CD4-positive, alpha-beta T cell treated with Interleukin-6 at 100 ng/mL for 8 hours (primary cell): ENCODE measurements around the gene SLAMF9.
A peak's percentile ranks its signal among the peaks of the same experiment; 100 is the strongest.
"Not testable (repeated sequence)": the region's sequence is repeated elsewhere in the genome, so short reads cannot be mapped to it uniquely, and the experiment has no call there.

Experiments used
- DNase-seq: peaks from one replicate; pipeline ENCODE4 v3.0.0-alpha.2; 2020; ENCODE audit warnings: mixed read lengths, low spot score

The SLAMF9 gene

DNA sequence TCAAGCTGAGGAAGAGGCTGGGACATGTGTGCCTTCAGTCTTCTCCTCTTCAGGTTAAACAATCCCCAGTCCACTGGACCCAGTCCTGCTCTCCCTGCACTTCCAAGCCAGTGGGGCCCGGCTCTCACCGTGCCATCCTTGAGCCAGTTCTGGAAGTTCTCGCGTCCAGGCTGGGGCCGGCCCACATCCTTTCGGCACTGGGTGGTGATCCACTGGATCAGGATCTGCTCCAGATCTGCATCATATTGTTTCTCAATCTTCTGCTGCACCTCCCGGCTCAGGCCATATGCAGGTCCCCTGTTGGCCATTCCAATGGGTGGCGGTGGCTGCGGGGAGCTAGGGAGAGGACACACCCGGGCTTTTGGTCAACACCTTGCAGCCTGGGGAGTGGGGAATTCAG lies 33.8 kb downstream of the SLAMF9 start:
- DNase-seq, result no peak

DNA sequence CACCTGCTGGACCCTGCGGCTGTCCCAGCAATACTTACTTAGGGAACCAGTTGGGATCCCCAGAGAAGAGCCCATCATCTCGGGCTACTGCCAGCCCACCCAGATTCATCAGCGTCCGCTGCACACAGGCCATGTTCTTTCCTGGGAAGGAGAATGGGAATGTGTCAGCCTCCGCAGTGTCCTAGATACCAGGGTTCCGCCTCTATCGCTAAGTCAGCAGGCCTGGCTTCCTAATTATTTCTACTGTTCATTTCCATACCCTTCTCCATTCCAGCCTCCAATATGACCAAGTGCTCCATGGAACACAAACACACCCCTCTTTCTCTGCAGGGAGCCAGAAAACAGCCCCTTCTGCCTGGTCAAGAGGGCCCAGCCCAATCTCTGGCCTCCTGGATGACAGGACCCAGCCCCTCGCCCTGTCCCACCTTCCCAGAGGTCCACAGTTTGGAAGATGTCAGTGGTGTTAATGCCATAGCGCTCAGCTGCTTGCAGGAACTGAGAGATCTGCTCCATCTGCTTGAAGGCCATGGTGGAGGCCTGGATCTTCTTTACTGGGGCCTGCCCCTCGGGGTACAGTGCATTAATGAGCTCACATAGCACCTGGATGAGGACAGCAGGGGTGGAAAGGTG lies 34.7 kb downstream of the SLAMF9 start:
- DNase-seq, result no peak

DNA sequence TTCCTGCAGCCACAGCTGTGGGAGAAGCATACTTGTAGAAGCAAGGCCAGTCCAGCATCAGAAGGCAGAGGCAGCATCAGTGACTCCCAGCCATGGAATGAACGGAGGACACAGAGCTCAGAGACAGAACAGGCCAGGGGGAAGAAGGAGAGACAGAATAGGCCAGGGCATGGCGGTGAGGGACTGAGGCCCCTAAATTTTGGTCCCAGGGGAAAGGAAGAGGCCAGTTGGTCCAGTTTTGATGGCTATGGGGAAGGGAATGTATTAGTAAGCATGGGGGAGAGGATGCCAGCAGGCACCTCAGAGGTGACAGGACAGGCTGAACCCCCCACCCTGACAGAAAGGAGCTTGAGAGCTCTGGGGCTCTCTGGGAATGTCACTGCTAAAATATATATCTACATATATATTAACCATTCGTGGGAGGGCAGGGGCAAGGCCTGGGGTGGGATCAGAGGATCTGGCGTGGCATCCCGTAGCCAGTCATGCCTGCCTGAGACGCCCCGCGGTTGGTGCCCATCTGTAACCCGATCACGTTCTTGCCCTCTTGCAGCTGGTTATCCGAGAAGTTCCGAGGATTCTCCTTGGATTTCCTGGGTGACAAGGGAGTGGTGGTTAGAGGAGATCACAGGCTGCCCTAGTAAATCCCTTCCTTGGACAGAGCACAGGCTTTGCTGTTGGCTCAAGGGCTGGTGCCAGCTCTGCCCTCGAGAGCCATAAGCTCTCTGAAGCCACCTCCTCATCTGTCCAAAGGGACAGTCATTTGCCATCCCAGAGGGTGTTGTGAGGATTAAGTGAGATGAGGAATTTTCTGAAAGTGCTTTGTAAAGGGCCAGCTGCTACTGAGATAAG lies 35.5 kb downstream of the SLAMF9 start:
- no peak for DNase-seq

DNA sequence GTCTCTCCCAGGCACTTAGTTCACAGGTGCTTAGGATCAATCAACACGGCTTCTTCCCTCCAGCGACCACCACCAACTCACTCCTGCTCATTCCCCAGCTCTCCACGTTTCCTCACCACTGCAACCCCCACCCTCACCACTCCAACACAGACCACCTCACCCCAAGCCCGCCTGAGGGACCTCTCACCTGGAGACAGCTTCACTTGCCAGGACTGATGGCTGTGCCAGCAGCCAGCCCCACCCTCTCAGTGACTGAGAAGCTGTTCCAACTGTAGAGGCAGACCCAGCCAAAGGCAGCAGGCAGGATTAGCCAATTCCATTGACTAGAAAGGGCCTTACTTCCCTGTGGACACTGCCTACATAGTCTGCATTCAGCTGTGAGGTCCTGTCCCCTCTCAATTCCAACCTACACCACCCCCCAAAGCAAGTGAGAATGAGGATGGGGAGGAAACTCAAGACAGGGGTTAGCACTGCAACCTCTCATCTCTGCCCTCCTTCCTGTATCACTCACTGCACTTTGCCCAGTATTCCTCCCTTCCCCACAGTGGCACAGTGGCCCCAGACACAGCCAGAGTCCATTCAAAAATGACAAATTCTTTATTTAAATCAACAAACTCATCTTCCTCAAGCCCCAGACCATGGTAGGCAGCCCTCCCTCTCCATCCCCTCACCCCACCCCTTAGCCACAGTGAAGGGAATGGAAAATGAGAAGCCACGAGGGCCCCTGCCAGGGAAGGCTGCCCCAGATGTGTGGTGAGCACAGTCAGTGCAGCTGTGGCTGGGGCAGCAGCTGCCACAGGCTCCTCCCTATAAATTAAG lies 36.3 kb downstream of the SLAMF9 start:
- no peak for DNase-seq

DNA sequence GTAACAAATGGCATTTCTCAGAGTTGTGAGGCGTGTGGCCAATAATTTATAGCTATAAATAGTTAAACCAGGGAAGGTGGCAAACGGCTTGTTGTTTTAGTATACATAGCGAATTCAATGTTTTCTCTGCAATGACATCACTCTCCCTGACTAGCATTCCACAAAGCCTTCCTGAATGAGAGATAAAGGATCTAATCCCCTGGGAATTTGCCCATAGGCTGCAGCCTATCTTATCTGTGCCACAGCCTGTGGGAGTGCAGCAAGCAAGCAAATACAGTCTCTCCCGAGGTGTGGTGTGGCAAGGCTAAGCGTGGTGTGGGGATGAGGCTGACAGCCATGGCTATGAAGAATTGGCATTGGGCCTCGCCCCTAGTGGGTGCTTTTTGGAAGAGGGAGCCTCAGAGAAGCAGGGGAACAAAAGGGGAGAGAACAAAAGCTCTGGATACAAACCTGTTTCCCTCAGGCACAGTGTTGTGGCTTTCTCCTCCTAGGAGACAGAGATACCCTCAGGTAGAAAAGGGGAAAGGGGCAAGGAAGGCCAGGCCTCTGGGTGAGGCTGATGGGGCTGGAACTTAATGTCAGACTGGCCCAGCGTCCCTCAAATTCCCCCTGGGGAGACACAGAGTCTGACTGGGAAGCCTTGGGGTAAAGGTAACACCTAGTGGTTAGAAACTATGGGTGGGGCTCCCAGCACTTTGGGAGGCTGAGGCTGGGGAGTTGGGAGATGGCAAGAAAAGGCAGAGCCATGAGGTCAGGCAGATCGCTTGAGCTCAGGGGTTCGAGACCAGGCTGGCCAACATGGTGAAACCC lies 37.6 kb downstream of the SLAMF9 start:
- no peak for DNase-seq

DNA sequence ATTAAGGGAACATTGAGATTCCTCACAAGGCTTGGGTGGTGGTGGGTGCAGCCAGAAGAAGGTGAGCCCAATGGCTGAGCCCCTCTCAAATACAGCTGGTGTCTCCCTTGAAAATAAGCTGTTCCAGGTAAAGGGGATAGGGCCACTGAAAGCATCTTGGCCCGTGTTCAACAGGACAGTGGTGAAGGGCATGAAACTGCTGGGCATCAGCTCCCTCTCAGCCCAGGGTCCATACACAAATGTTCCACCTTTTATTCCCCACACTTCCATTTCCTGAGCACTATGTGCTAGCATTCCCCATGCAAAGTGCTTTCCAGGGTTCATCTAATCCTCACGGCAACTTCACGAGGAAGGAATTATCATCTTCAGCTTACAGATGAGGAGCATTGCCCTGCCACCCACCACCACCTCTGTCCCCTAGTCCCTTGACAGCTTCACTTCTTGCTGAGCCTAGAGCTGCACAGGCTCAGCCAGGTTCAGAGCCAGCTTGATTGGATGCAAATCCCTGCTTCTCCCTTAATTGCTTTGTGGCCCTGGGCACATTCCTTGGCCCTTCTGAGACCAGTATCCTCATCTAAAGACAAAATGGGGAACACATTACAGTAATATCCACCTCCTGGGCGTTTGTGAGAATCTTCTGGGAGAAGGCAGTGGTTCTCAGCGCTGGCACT lies 38.3 kb downstream of the SLAMF9 start:
- no peak for DNase-seq

DNA sequence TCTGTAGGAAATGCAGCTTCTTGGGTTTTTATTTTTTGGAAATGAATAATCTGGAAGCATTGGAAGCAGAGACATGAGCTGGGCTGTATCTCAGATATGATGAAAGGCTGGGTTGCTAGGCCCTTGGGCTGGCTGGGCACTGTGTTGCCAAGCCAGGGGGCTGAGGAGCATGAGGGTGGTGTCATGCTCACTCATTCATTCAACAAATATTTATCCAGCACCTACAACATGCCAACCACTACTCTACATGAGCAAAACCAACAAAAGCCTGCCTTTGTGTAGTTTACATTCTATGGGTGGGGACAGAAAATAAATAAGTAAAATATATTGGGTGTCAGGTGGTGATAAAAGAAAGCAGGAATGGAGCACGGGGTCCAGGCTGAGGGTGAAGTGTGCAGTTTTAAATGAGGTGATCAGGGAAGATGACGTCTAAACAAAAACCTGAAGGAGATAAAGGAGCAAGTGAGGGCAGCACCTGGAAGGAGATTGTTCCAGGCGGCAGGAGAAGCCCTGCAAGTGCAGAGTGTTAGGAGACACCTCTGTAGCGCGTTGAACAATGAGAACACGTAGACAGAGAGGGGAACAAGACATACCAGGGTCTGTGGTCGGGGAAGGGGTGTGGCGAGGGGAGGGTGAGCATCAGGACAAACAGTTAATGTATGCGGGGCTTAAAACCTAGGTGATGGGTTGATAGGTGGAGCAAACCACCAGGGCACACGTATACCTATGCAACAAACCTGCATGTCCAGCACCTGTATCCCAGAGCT lies 39.6 kb downstream of the SLAMF9 start:
- DNase-seq, result no peak

DNA sequence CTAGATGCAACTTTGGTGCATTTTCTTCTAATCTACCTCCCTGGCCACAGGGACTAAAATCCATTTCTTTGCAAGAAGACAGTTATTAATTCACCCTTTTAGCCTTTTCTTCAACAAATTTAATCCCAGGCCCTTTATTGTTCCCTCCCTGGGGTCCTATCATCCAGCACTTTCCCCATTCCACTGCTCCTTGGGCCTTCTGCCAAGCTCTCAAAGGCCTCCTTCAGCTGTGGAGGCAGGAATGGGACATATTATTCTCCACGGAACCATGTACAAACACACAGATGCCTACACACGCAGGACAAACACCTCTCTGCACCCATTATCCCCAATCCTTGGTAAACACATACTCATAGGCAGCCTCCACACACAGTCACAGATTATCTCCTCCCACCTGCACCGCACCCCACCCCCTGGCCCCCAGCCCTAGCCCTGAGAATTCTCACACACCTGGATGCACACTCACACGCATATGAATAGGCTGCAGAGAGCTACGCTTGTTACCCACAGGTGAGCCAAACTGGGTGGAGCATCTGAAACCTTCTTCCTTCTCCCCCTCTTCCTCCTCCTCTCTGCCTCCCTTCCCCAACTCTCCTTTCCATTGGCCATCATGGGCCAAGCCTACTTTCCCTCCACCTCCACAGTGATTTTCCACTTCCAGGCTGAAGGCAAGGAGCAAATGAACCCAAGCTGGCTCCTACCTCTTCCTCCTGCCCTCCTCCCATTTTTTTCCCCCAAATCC lies 40.4 kb downstream of the SLAMF9 start:
- no peak for DNase-seq

DNA sequence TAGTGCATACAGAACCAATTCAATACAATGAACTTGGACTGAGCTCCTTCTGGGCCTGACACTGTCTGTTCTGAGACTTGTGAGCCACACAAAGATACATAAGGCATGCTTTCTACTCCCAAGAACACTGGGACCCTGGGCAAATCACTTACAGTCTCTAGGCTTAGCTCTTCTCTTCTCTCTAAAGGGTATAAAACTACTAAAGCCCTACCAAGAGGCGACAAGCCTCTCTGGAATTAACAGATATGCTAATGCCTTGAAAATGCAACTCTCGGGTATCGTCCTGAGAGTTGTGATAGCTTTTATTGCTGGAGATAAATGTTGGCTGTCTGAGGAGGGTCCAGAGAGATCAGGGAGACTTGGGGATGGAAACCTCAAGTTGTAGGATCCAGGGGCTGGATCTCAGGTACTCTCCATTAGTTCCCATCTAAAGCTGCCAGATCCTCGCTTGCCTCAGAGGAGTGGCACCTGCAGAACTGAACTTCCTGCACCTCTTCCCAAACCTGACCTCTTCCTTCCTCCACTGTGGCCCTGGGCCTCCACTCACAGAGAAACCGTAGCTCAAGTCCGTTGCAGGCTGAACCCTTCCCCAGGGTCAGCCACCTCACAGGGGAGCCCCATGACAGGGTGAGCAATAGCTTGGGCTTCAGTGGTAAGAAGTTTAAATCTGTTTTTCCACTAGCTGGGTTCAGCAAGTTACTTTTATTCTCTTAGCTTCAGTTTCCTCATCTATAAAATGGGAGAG lies 42.5 kb downstream of the SLAMF9 start:
- peak; percentile 15 for DNase-seq

DNA sequence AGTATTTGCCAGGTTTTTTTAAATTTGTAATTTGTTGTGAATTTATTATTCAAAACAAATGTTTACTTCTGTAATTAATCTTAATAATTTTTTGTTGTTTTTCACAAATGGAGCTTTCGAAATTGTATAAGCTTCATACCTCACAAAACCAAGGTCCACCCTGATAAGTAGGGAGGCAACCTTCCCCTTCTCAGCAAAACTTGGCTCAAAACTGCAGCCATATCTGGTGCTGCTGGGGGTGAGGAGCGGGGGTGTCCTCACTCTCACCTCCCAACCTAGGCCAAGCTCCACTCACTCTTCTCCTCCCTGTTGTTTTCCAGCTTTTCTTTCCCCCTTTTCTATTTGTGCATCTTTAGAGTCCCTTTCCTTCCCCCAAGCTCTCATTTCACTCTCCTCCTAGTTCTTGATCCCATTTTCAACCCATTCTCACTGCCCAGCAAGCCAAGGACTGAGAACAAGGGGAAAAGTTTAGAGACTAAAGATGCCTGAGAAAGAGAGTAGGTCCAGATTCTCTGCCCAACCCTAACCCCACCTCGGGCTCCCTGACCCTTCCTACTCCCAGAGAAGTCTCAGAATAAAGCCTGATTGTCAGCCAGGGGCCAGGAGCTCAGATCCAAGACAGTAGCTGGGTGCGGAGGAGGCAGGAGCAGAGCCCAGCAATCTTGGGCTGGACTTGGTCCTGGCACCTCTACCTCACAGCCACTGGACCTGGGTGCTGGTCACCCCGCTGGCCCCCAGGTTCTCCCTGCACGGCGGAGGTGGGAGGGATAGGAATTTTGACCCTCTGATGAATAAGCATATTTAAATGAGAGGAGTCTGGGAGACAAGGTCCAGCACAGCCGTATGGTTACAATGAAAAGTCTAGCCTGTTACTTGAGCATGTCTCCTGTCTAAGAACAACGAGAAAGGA lies 45.8 kb downstream of the SLAMF9 start:
- no peak for DNase-seq

DNA sequence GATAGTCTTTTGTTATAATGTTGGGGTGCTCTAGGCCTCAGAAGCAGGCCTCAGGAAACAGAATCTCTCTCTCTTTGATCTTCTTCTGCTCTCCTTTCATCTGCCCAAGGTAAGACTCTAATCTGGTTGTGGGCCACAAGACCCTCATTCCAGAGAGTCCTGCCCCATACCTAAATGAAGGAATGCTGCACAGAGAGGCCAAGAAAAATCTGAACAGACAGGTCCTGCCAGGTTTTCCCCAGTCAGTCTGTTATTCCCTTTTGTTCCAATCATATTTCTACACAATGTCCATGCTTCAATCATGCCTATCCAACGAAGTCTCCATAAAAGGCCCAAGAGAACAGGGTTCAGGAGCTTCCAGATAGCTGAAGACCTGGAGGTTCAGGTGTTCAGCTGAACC lies 47.1 kb downstream of the SLAMF9 start:
- DNase-seq, result no peak

DNA sequence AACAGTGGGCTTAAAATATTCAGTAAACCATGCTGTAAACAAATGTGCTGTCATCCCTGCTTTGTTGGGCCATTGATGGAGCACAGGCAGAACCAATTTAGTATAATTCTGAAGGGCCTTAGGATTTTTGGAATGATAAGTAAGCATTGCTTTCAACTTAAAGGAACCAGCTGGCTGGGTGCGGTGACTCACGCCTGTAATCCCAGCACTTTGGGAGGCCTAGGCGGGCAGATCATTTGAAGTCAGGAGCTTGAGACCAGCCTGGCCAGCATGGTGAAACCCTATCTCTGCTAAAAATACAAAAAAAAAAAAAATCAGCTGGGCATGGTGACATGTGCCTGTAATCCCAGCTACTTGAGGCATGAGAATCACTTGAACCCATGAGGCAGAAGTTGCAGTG lies 50.0 kb downstream of the SLAMF9 start:
- DNase-seq, result not testable (repeated sequence)

DNA sequence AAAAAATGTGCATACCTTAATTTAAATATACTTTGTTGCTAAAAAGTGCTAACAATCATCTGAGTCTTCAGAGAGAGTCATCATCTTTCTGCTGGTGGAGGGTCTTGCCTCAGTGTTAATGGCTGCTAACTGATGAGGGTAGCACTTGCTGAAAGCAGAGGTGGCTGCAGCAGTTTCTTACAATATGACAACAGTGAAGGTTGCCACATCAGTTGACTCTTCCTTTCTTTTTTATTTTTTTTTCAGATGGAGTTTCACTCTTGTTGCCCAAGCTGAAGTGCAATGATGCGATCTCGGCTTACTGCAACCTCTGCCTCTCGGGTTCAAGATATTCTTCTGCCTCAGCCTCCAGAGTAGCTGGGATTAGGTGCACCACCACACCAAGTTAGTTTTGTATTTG lies 51.5 kb downstream of the SLAMF9 start:
- no peak for DNase-seq
